Neuron (in vitro differentiated cells): ENCODE measurements around the gene L2HGDH.
A peak's percentile ranks its signal among the peaks of the same experiment; 100 is the strongest.

ENCODE experiments used
- H2AFZ ChIP-seq: one replicate; pipeline ENCODE4 v1.6.1; 2013; ENCODE audit warnings: low read depth, mild to moderate bottlenecking, inconsistent platforms, low read length, moderate library complexity
- H3K27me3 ChIP-seq: one replicate; pipeline ENCODE4 v1.6.1; 2013; ENCODE audit warnings: low read length; ENCODE audit not compliant: insufficient read depth
- H3K36me3 ChIP-seq: one replicate; pipeline ENCODE4 v1.6.1; 2013; ENCODE audit warnings: low read length; ENCODE audit not compliant: insufficient read depth
- H3K4me1 ChIP-seq: one replicate; pipeline ENCODE4 v1.6.1; 2013; ENCODE audit warnings: low read length; ENCODE audit not compliant: insufficient read depth
- H3K4me3 ChIP-seq: 2 replicates; pipeline ENCODE4 v1.5.1; 2013; ENCODE audit warnings: mild to moderate bottlenecking, low read length, moderate library complexity
- H3K9me3 ChIP-seq: one replicate; pipeline ENCODE4 v1.6.1; 2013; ENCODE audit warnings: low read length

L2HGDH gene

GRCh38 chr14:50347521-50347920, 35.5 kb upstream of the L2HGDH start:
- H3K4me1 ChIP-seq, result peaks cover 6% of the 10 kb centered on the region
- H2AFZ ChIP-seq, result no peak overlapping the region
- H3K27me3 ChIP-seq, result no peaks in the 10 kb centered on the region
- no peak overlapping the region for H3K4me3 ChIP-seq
- no peaks in the 10 kb centered on the region for H3K9me3 ChIP-seq
- no peaks in the 10 kb centered on the region for H3K36me3 ChIP-seq

GRCh38 chr14:50345846-50346422, 33.9 kb upstream of the L2HGDH start:
- Histone ChIP-seq H3K4me1 (peaks cover 9% of the 10 kb centered on the region), H3K9me3 (no peaks in the 10 kb centered on the region), H3K4me3 (no peak overlapping the region)

GRCh38 chr14:50344876-50345563, 33.0 kb upstream of the L2HGDH start:
- H3K9me3 ChIP-seq, result no peaks in the 10 kb centered on the region

More at GRCh38 chr14:50345846-50346422, 33.9 kb upstream of the L2HGDH start:
- Histone ChIP-seq H3K36me3 (no peaks in the 10 kb centered on the region), H3K27me3 (no peaks in the 10 kb centered on the region), H2AFZ (no peak overlapping the region)

GRCh38 chr14:50344116-50344775, 32.2 kb upstream of the L2HGDH start:
- no peaks in the 10 kb centered on the region for H3K36me3 ChIP-seq
- peaks cover 9% of the 10 kb centered on the region for H3K4me1 ChIP-seq
- no peak overlapping the region for H3K4me3 ChIP-seq
- H2AFZ ChIP-seq, result no peak overlapping the region
- no peaks in the 10 kb centered on the region for H3K9me3 ChIP-seq
- no peaks in the 10 kb centered on the region for H3K27me3 ChIP-seq

More at GRCh38 chr14:50344876-50345563, 33.0 kb upstream of the L2HGDH start:
- Histone ChIP-seq H3K4me3 (no peak overlapping the region), H2AFZ (no peak overlapping the region), H3K27me3 (no peaks in the 10 kb centered on the region), H3K4me1 (peaks cover 9% of the 10 kb centered on the region), H3K36me3 (no peaks in the 10 kb centered on the region)

- no peak overlapping the region for H2AFZ ChIP-seq
- H3K9me3 ChIP-seq, result no peaks in the 10 kb centered on the region
- H3K36me3 ChIP-seq, result no peaks in the 10 kb centered on the region
- H3K4me1 ChIP-seq, result peaks cover 9% of the 10 kb centered on the region
- H3K27me3 ChIP-seq, result no peaks in the 10 kb centered on the region
- H3K4me3 ChIP-seq, result no peak overlapping the region
Measured at GRCh38 chr14:50343434-50343833, 31.4 kb upstream of the L2HGDH start.

GRCh38 chr14:50342221-50343078, 30.4 kb upstream of the L2HGDH start:
- H3K36me3 ChIP-seq, result no peaks in the 10 kb centered on the region
- H3K4me3 ChIP-seq, result no peak overlapping the region
- H2AFZ ChIP-seq, result no peak overlapping the region
- H3K4me1 ChIP-seq, result peaks cover 9% of the 10 kb centered on the region
- H3K27me3 ChIP-seq, result no peaks in the 10 kb centered on the region
- no peaks in the 10 kb centered on the region for H3K9me3 ChIP-seq

- H3K9me3 ChIP-seq, result no peaks in the 10 kb centered on the region
- no peak overlapping the region for H2AFZ ChIP-seq
- no peaks in the 10 kb centered on the region for H3K27me3 ChIP-seq
- H3K4me1 ChIP-seq, result peaks cover 13% of the 10 kb centered on the region
- no peaks in the 10 kb centered on the region for H3K36me3 ChIP-seq
- no peak overlapping the region for H3K4me3 ChIP-seq
Measured at GRCh38 chr14:50340963-50341362, 28.9 kb upstream of the L2HGDH start.

GRCh38 chr14:50340045-50340444, 28.0 kb upstream of the L2HGDH start:
- H3K4me1 ChIP-seq, result peaks cover 12% of the 10 kb centered on the region
- H3K27me3 ChIP-seq, result no peaks in the 10 kb centered on the region
- H3K9me3 ChIP-seq, result no peaks in the 10 kb centered on the region
- H3K36me3 ChIP-seq, result no peaks in the 10 kb centered on the region
- no peak overlapping the region for H2AFZ ChIP-seq
- H3K4me3 ChIP-seq, result no peak overlapping the region

GRCh38 chr14:50339178-50339804, 27.3 kb upstream of the L2HGDH start:
- Histone ChIP-seq H3K27me3 (no peaks in the 10 kb centered on the region), H2AFZ (no peak overlapping the region), H3K36me3 (no peaks in the 10 kb centered on the region), H3K4me3 (no peak overlapping the region), H3K4me1 (peaks cover 15% of the 10 kb centered on the region), H3K9me3 (no peaks in the 10 kb centered on the region)

- Histone ChIP-seq H2AFZ (no peak overlapping the region), H3K9me3 (no peaks in the 10 kb centered on the region), H3K36me3 (no peaks in the 10 kb centered on the region)
Measured at GRCh38 chr14:50338587-50338986, 26.6 kb upstream of the L2HGDH start.

GRCh38 chr14:50335989-50336824, 24.2 kb upstream of the L2HGDH start:
- Histone ChIP-seq H2AFZ (peak overlapping the region; percentile 23), H3K9me3 (no peaks in the 10 kb centered on the region), H3K4me3 (peak overlapping the region; percentile 47), H3K36me3 (no peaks in the 10 kb centered on the region), H3K4me1 (peaks cover 12% of the 10 kb centered on the region), H3K27me3 (no peaks in the 10 kb centered on the region)

More at GRCh38 chr14:50338587-50338986, 26.6 kb upstream of the L2HGDH start:
- no peak overlapping the region for H3K4me3 ChIP-seq
- H3K27me3 ChIP-seq, result no peaks in the 10 kb centered on the region
- H3K4me1 ChIP-seq, result peaks cover 15% of the 10 kb centered on the region

- peaks cover 3% of the 10 kb centered on the region for H3K36me3 ChIP-seq
- peak overlapping the region; percentile 47 for H3K4me3 ChIP-seq
Measured at GRCh38 chr14:50335389-50335788, 23.4 kb upstream of the L2HGDH start.

More at GRCh38 chr14:50335389-50335788, 23.4 kb upstream of the L2HGDH start:
- no peaks in the 10 kb centered on the region for H3K9me3 ChIP-seq
- peak overlapping the region; percentile 23 for H2AFZ ChIP-seq
- peaks cover 12% of the 10 kb centered on the region for H3K4me1 ChIP-seq
- H3K27me3 ChIP-seq, result no peaks in the 10 kb centered on the region
